ENCODE measurements around the gene MIS12. TPM values are rescaled to one million over a fixed set of nuclear protein-coding genes. Genes with fewer than 3 reads are reported as not detected.

MIS12 gene, protein sequence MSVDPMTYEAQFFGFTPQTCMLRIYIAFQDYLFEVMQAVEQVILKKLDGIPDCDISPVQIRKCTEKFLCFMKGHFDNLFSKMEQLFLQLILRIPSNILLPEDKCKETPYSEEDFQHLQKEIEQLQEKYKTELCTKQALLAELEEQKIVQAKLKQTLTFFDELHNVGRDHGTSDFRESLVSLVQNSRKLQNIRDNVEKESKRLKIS
- total RNA-seq, result 9.5 and 11.1 TPM in 2 replicates

DNA sequence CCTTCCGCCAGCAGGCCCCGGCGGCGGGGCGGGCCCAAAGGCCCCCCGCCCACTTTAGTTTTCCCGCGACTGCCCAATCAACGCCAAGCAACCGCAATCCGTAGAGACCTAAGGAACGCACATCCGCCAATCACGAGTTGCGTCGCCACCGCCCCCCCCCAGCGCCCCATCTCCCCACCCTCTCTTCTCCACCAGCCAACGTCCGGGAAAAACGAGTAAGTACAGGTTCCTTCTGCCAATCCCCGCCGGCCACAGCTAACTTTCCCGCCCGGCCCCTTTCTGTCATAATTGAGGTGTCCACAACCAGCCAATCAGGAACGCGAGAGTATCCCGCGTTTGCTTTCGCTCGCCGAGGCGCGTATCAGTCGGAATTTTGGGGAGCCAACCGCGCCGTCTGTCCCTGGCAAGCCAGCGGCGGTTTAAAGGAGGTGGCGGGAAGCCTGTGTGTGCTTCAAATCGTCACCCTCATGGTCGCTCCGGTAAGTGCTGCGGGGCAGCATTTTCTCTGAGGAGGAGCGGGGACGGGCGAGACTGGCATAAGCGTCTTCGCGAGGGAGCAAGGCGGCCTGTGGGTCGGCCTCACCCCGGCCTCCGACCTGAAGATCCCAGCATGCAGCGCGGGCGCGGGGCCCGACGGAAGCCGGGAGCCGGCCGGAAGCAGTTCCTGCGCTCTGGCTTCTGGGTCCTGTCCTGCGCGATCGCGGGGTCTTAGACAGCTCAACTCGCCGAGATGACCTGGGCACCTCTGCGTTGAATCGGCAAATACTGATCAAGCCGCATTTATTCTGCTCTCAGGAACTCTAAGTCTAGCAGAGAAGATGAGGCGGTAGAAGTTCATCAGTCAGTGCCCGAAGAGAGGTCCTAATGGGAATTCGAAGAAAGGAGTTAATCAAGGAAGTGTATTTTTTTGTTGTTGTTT is at the start of gene MIS12:
TSS of gene MIS12 (plus strand) at position 361 of the 919 bp plus-strand sequence. CDS start 2,297 bp downstream, outside the sequence.

GRCh38 chr17:5438716-5439445 is 47.5 kb upstream of the MIS12 start, which contains the start of gene C1QBP:
Gene C1QBP, minus strand, starts transcription at chr17:5439155. Its CDS starts 82 bp downstream, at chr17:5439073.

GRCh38 chr17:5485270-5486205 is 828 bp upstream of the MIS12 start, which contains the start of gene DERL2:
Gene DERL2, minus strand, starts transcription at chr17:5486178. Its CDS starts 17 bp downstream, at chr17:5486161.

Other genes with a start within 250 kb of the MIS12 start
- gene RABEP1, start 204.3 kb upstream of the MIS12 start, total RNA-seq, result 33.3 and 43.4 TPM in 2 replicates
- gene NUP88, start 66.9 kb upstream of the MIS12 start, total RNA-seq, result 57.8 and 75.1 TPM in 2 replicates
- 35.2 and 45.2 TPM in 2 replicates for gene RPAIN, start 66.4 kb upstream of the MIS12 start, total RNA-seq
- 153 and 207 TPM in 2 replicates for gene C1QBP, start 47.4 kb upstream of the MIS12 start, total RNA-seq
- gene DHX33, start 17.6 kb upstream of the MIS12 start, total RNA-seq, result 7.8 and 8.5 TPM in 2 replicates
- gene DERL2, start 388 bp upstream of the MIS12 start, total RNA-seq, result 22.3 and 27.8 TPM in 2 replicates
- 19.6 and 26.0 TPM in 2 replicates for gene NLRP1, start 97.9 kb downstream of the MIS12 start, total RNA-seq

Data from smooth muscle cell of bladder (primary cell).